ENCODE data around the gene NXPH2. TPM values are rescaled to one million over a fixed set of nuclear protein-coding genes. Genes with fewer than 3 reads are reported as not detected.

Gene NXPH2
- not detected for total RNA-seq
- polyA plus RNA-seq: not detected
- long read RNA-seq, donor 1: 0 reads
- long read RNA-seq, donor 2: 0 reads
- long read RNA-seq, donor 3: 0 reads
- long read RNA-seq, donor 4: 0 reads

- H3K27ac ChIP-seq (ENCODE audit: low read length): no peak within 1 kb of the TSS
- peak in 2 of 3 donors; percentile 37 to 46 for DNase-seq
- H3K27me3 ChIP-seq (ENCODE audit: control insufficient read depth, insufficient read depth): no peaks in the 10 kb centered on the region
- H3K9me3 ChIP-seq (ENCODE audit: control insufficient read depth, low read length): no peaks in the 10 kb centered on the region
- under 1% methylated on average over 58 of the region's 58 CpGs for WGBS
- H3K4me1 ChIP-seq (ENCODE audit: control insufficient read depth, insufficient read depth, low read length): no peaks in the 10 kb centered on the region
- H3K4me3 ChIP-seq (ENCODE audit: low read length): peak within 1 kb of the TSS; percentile 61
- intact Hi-C loops (cut with DNase I): loop anchor here in 1 of 4 donors (10.0 kb wide), 1 partner anchor 865 kb away; no protein-coding TSS in a partner anchor
- peak; percentile 26 to 39 for ATAC-seq
These were observed at the start of gene NXPH2 for GRCh38 chr2:138779781-138780445. Gene NXPH2 (minus strand): TSS chr2:138780390. CDS start chr2:138780241, 149 bp downstream.

GRCh38 chr2:138829326-138829919 is 49.2 kb upstream of the NXPH2 start:
- 44% methylated on average over 3 of the region's 3 CpGs for WGBS
- Histone ChIP-seq H3K4me3 (ENCODE audit: low read length) (no peak overlapping the region), H3K9me3 (ENCODE audit: control insufficient read depth, low read length) (no peaks in the 10 kb centered on the region), H3K4me1 (ENCODE audit: control insufficient read depth, insufficient read depth, low read length) (no peaks in the 10 kb centered on the region), H3K27ac (ENCODE audit: low read length) (no peak overlapping the region), H3K27me3 (ENCODE audit: control insufficient read depth, insufficient read depth) (no peaks in the 10 kb centered on the region)
- no peak for ATAC-seq
- intact Hi-C loops (cut with DNase I): loop anchor here (5.0 kb wide), 1 partner anchor 917 kb away; no protein-coding TSS in a partner anchor
- DNase-seq: peak; percentile 21 to 58 (median 37)

GRCh38 chr2:138827426-138828054 is 47.4 kb upstream of the NXPH2 start:
- no peak overlapping the region for H3K27ac ChIP-seq (ENCODE audit: low read length)
- intact Hi-C loops (cut with DNase I): loop anchor here (5.0 kb wide), 1 partner anchor 915 kb away; no protein-coding TSS in a partner anchor
- H3K4me1 ChIP-seq (ENCODE audit: control insufficient read depth, insufficient read depth, low read length): no peaks in the 10 kb centered on the region
- WGBS: 21% methylated on average over 3 of the region's 3 CpGs
- H3K9me3 ChIP-seq (ENCODE audit: control insufficient read depth, low read length): no peaks in the 10 kb centered on the region
- ATAC-seq (peak; percentile 64 to 69), DNase-seq (no peak)
- H3K27me3 ChIP-seq (ENCODE audit: control insufficient read depth, insufficient read depth): no peaks in the 10 kb centered on the region
- H3K4me3 ChIP-seq (ENCODE audit: low read length): no peak overlapping the region

- WGBS: 87% methylated on average over 2 of the region's 2 CpGs
- no peak for ATAC-seq
- Histone ChIP-seq H3K4me3 (ENCODE audit: low read length) (no peak overlapping the region), H3K4me1 (ENCODE audit: control insufficient read depth, insufficient read depth, low read length) (no peaks in the 10 kb centered on the region), H3K27ac (ENCODE audit: low read length) (no peak overlapping the region), H3K9me3 (ENCODE audit: control insufficient read depth, low read length) (no peaks in the 10 kb centered on the region), H3K27me3 (ENCODE audit: control insufficient read depth, insufficient read depth) (no peaks in the 10 kb centered on the region)
- no peak for DNase-seq
- intact Hi-C loops (cut with DNase I): no loop called here
These were observed 43.5 kb upstream of the NXPH2 start for GRCh38 chr2:138823666-138824065.

- no peaks in the 10 kb centered on the region for H3K27me3 ChIP-seq (ENCODE audit: control insufficient read depth, insufficient read depth)
- DNase-seq (no peak), ATAC-seq (no peak)
- no peak overlapping the region for H3K27ac ChIP-seq (ENCODE audit: low read length)
- H3K4me1 ChIP-seq (ENCODE audit: control insufficient read depth, insufficient read depth, low read length): no peaks in the 10 kb centered on the region
- intact Hi-C loops (cut with DNase I): no loop called here
- no peaks in the 10 kb centered on the region for H3K9me3 ChIP-seq (ENCODE audit: control insufficient read depth, low read length)
- WGBS: 81% methylated on average over 3 of the region's 3 CpGs
- no peak overlapping the region for H3K4me3 ChIP-seq (ENCODE audit: low read length)
These were observed 39.8 kb upstream of the NXPH2 start for GRCh38 chr2:138819964-138820363.

GRCh38 chr2:138818556-138818955 is 38.4 kb upstream of the NXPH2 start:
- ATAC-seq: no peak
- Histone ChIP-seq H3K9me3 (ENCODE audit: control insufficient read depth, low read length) (no peaks in the 10 kb centered on the region), H3K4me1 (ENCODE audit: control insufficient read depth, insufficient read depth, low read length) (no peaks in the 10 kb centered on the region), H3K4me3 (ENCODE audit: low read length) (no peak overlapping the region), H3K27ac (ENCODE audit: low read length) (no peak overlapping the region), H3K27me3 (ENCODE audit: control insufficient read depth, insufficient read depth) (no peaks in the 10 kb centered on the region)
- intact Hi-C loops (cut with DNase I): no loop called here
- 0% methylated on average over 1 of the region's 1 CpG for WGBS
- DNase-seq: no peak

- Histone ChIP-seq H3K27ac (ENCODE audit: low read length) (no peak overlapping the region), H3K4me1 (ENCODE audit: control insufficient read depth, insufficient read depth, low read length) (no peaks in the 10 kb centered on the region), H3K27me3 (ENCODE audit: control insufficient read depth, insufficient read depth) (no peaks in the 10 kb centered on the region), H3K9me3 (ENCODE audit: control insufficient read depth, low read length) (no peaks in the 10 kb centered on the region), H3K4me3 (ENCODE audit: low read length) (no peak overlapping the region)
- intact Hi-C loops (cut with DNase I): no loop called here
- DNase-seq: no peak
- no peak for ATAC-seq
- WGBS: 61% methylated on average over 4 of the region's 4 CpGs
These were observed 34.1 kb upstream of the NXPH2 start for GRCh38 chr2:138814123-138814898.

GRCh38 chr2:138811431-138811830 is 31.2 kb upstream of the NXPH2 start:
- intact Hi-C loops (cut with DNase I): no loop called here
- H3K9me3 ChIP-seq (ENCODE audit: control insufficient read depth, low read length): no peaks in the 10 kb centered on the region
- no peaks in the 10 kb centered on the region for H3K4me1 ChIP-seq (ENCODE audit: control insufficient read depth, insufficient read depth, low read length)
- ATAC-seq (no peak), DNase-seq (no peak)
- no peak overlapping the region for H3K27ac ChIP-seq (ENCODE audit: low read length)
- H3K27me3 ChIP-seq (ENCODE audit: control insufficient read depth, insufficient read depth): no peaks in the 10 kb centered on the region
- WGBS: 81% methylated on average over 3 of the region's 3 CpGs
- no peak overlapping the region for H3K4me3 ChIP-seq (ENCODE audit: low read length)

GRCh38 chr2:138794724-138795123 is 14.5 kb upstream of the NXPH2 start:
- no peaks in the 10 kb centered on the region for H3K27me3 ChIP-seq (ENCODE audit: control insufficient read depth, insufficient read depth)
- ATAC-seq: no peak
- no peak overlapping the region for H3K27ac ChIP-seq (ENCODE audit: low read length)
- intact Hi-C loops (cut with DNase I): no loop called here
- DNase-seq: no peak
- H3K4me1 ChIP-seq (ENCODE audit: control insufficient read depth, insufficient read depth, low read length): no peaks in the 10 kb centered on the region
- H3K4me3 ChIP-seq (ENCODE audit: low read length): no peak overlapping the region
- 92% methylated on average over 2 of the region's 2 CpGs for WGBS
- H3K9me3 ChIP-seq (ENCODE audit: control insufficient read depth, low read length): no peaks in the 10 kb centered on the region

GRCh38 chr2:138787053-138787666 is 7.0 kb upstream of the NXPH2 start:
- Histone ChIP-seq H3K27ac (ENCODE audit: low read length) (no peak overlapping the region), H3K27me3 (ENCODE audit: control insufficient read depth, insufficient read depth) (no peaks in the 10 kb centered on the region), H3K9me3 (ENCODE audit: control insufficient read depth, low read length) (no peaks in the 10 kb centered on the region), H3K4me3 (ENCODE audit: low read length) (no peak overlapping the region), H3K4me1 (ENCODE audit: control insufficient read depth, insufficient read depth, low read length) (no peaks in the 10 kb centered on the region)
- ATAC-seq (no peak), DNase-seq (no peak)
- WGBS: 21% methylated on average over 2 of the region's 2 CpGs
- intact Hi-C loops (cut with DNase I): loop anchor here in 3 of 4 donors (5.0 to 10.0 kb wide), 3 partner anchors 872 to 880 kb away; no protein-coding TSS in a partner anchor

Data from right cardiac atrium (tissue), 5 donors.